ENCODE results near the gene PDE11A. TPM values are rescaled to one million over a fixed set of nuclear protein-coding genes. Genes with fewer than 3 reads are reported as not detected.

The PDE11A gene
- total and polyA plus RNA-seq, 2 of the 8 experiments (the other 6 are each of a cell fraction or from before 2014, with no cell fraction given), result 0.19 to 0.23 TPM

GRCh38 chr2:177880285-177880684 is 192.3 kb downstream of the PDE11A start:
- Histone ChIP-seq H2BK20ac (ENCODE audit: low read length) (no peak overlapping the region), H3K4me1 (replicated peaks in 1 of 4; ENCODE audit: control insufficient read depth in 3 of 4, insufficient read depth in 4 of 4, low read length in 3 of 4) (no peaks in the 10 kb centered on the region), H2AFZ (ENCODE audit: low read length) (no peak overlapping the region), H3K27ac (ENCODE audit: low read depth, low read length) (no peak overlapping the region), H3K4ac (replicated peaks; ENCODE audit: insufficient read length, low read depth, low read length) (no peak overlapping the region), H3K4me2 (ENCODE audit: insufficient read depth in 1 of 2, low read depth in 2 of 2, low read length in 2 of 2) (no peak overlapping the region), H3K56ac (replicated peaks; ENCODE audit: insufficient read length, low read depth, low read length) (no peak overlapping the region), H3K79me1 (ENCODE audit: low read depth, low read length) (no peaks in the 10 kb centered on the region), H3K4me3 (ENCODE audit: extremely low read depth in 1 of 4, insufficient read depth in 2 of 4, low read depth in 3 of 4, low read length in 4 of 4) (no peak overlapping the region), H3K18ac (ENCODE audit: extremely low read depth, low read length) (no peak overlapping the region), H2BK15ac (ENCODE audit: low read length) (no peak overlapping the region), H3K27me3 (replicated peaks in 1 of 4; ENCODE audit: control insufficient read depth in 3 of 4, extremely low read depth in 1 of 4, insufficient read depth in 3 of 4, low read length in 3 of 4) (no peaks in the 10 kb centered on the region; a peak in 1 of 7 replicates), H4K8ac (ENCODE audit: extremely low read depth, insufficient read depth, low read length) (no peak overlapping the region), H3K23me2 (ENCODE audit: low read depth, low read length) (no peaks in the 10 kb centered on the region), H4K20me1 (replicated peaks in 1 of 2; ENCODE audit: control insufficient read depth in 1 of 2, insufficient read depth in 2 of 2, low read length in 2 of 2) (no peaks in the 10 kb centered on the region), H3K79me2 (ENCODE audit: control insufficient read depth in 1 of 2, insufficient read depth in 2 of 2, low read length in 2 of 2) (no peaks in the 10 kb centered on the region), H4K91ac (replicated peaks; ENCODE audit: insufficient read length, low read length) (no peak overlapping the region), H3K14ac (ENCODE audit: insufficient read length) (no peak overlapping the region), H3K23ac (ENCODE audit: insufficient read length) (no peak overlapping the region), H2BK5ac (ENCODE audit: low read depth, low read length) (no peak overlapping the region), H2BK120ac (replicated peaks; ENCODE audit: low read depth, low read length) (no peak overlapping the region), H2BK12ac (ENCODE audit: low read depth, low read length) (no peak overlapping the region), H3K9ac (replicated peaks in 1 of 4; ENCODE audit: extremely low read depth in 1 of 4, low read depth in 3 of 4, low read length in 3 of 4) (no peak overlapping the region), H3K9me3 (ENCODE audit: insufficient read depth in 2 of 2, low read depth in 1 of 2, low read length in 1 of 2) (no peaks in the 10 kb centered on the region; a peak in 1 of 4 replicates), H4K5ac (ENCODE audit: insufficient read length, low read depth, low read length) (no peak overlapping the region), H3K36me3 (ENCODE audit: control insufficient read depth in 2 of 4, insufficient read depth in 4 of 4, low read length in 3 of 4) (no peaks in the 10 kb centered on the region), H2AK5ac (ENCODE audit: low read depth, low read length) (no peak overlapping the region)
- DNase-seq (ENCODE audit: low read depth in 1 of 2, low spot score in 2 of 2) (no peak), FAIRE-seq (no peak)
- WGBS, 2 experiments (ENCODE audit: extremely low coverage in 1 of 2, insufficient coverage in 1 of 2, insufficient read length in 1 of 2, insufficient replicate concordance in 2 of 2, low coverage in 1 of 2, low lambda C conversion rate in 2 of 2, missing lambda C conversion rate in 1 of 2), result 90% methylated on average over 2 of the region's 2 CpGs; no CpG with 5 or more reads in 1 of the 2 experiments
- POLR2A ChIA-PET (ENCODE audit: partially characterized antibody), result no interaction called here
- CTCF ChIA-PET (ENCODE audit: partially characterized antibody), result no interaction called here
- no peak for TF ChIP-seq SP2 (IDR thresholded peaks at IDR 0.05; ENCODE audit: low read length)
- no peak for TF ChIP-seq TAF1 (IDR thresholded peaks at IDR 0.05; ENCODE audit: low read depth, low read length)
- no peak for TF ChIP-seq CBX8 (IDR thresholded peaks at IDR 0.05; ENCODE audit: borderline replicate concordance, low read depth, low read length)
- no peak for TF ChIP-seq CHD2 (IDR thresholded peaks at IDR 0.05; ENCODE audit: low read length)
- TF ChIP-seq MAFK (IDR thresholded peaks at IDR 0.05; ENCODE audit: low read depth, low read length), result no peak
- no peak for TF ChIP-seq CREB1 (IDR thresholded peaks at IDR 0.05)
- no peak for TF ChIP-seq SIX5 (IDR thresholded peaks at IDR 0.05; ENCODE audit: low read depth, low read length)
- TF ChIP-seq YY1 (IDR thresholded peaks at IDR 0.05; ENCODE audit: low read depth, low read length), result no peak
- TF ChIP-seq JUN (IDR thresholded peaks at IDR 0.05; ENCODE audit: low read depth, low read length), result no peak
- no peak for TF ChIP-seq SIN3A (conservative IDR thresholded peaks at IDR 0.05 in 1 of 2, IDR thresholded peaks at IDR 0.05 in 1 of 2; ENCODE audit: low read depth in 1 of 2, low read length in 2 of 2)
- no peak for TF ChIP-seq MAX (IDR thresholded peaks at IDR 0.05)
- no peak for TF ChIP-seq RXRA (IDR thresholded peaks at IDR 0.05; ENCODE audit: insufficient read depth, low read depth, low read length)
- no peak for TF ChIP-seq ZNF274 (IDR thresholded peaks at IDR 0.05; ENCODE audit: borderline replicate concordance, extremely low read depth, low read length)
- TF ChIP-seq TAF7 (optimal IDR thresholded peaks at IDR 0.05; ENCODE audit: borderline replicate concordance, low read depth, low read length), result no peak
- no peak for TF ChIP-seq CHD1 (IDR thresholded peaks at IDR 0.05; ENCODE audit: low read depth, low read length)

Data from H1 (cell line).